ENCODE data around the gene PLEKHH1. TPM values are rescaled to one million over a fixed set of nuclear protein-coding genes. Genes with fewer than 3 reads are reported as not detected.

PLEKHH1 gene
- total and polyA plus RNA-seq, 2 of the 8 experiments (the other 6 are each of a cell fraction or from before 2014, with no cell fraction given) = 28.3 to 33.3 TPM

DNA sequence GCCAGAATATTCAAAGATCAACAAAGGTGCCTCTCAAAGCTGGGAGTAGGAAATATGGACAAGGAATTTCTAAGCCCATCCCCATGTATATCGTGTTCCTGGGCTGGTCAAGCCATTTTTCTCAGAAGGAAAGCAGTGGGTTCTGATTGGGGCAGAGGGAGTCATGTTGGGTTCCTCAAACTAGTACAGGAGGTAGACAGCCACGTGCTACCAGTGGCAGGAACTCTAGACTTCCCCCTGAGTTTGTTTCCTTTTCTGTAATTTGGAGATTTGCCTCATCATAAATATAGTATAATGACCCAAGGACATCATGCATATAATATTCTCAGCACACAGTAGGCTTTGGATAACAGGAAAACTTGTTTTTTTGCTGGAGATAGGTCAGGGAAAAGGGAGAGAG, 16.4 kb upstream of the PLEKHH1 start:
- 70% methylated on average over 2 of the region's 2 CpGs; no CpG with 5 or more reads in 1 of the 2 experiments for WGBS, 2 experiments (ENCODE audit: extremely low coverage in 1 of 2, insufficient coverage in 1 of 2, insufficient read length in 1 of 2, insufficient replicate concordance in 2 of 2, low coverage in 1 of 2, low lambda C conversion rate in 2 of 2, missing lambda C conversion rate in 1 of 2)
- Histone ChIP-seq H3K9ac (replicated peaks in 1 of 4; ENCODE audit: extremely low read depth in 1 of 4, low read depth in 3 of 4, low read length in 3 of 4) (no peak overlapping the region), H4K91ac (replicated peaks; ENCODE audit: insufficient read length, low read length) (no peak overlapping the region), H3K56ac (replicated peaks; ENCODE audit: insufficient read length, low read depth, low read length) (no peak overlapping the region), H2BK20ac (ENCODE audit: low read length) (no peak overlapping the region), H3K79me2 (ENCODE audit: control insufficient read depth in 1 of 2, insufficient read depth in 2 of 2, low read length in 2 of 2) (no peaks in the 10 kb centered on the region), H3K14ac (ENCODE audit: insufficient read length) (no peak overlapping the region), H4K8ac (ENCODE audit: extremely low read depth, insufficient read depth, low read length) (peak overlapping the region; percentile 80; the same call in 1 of the 2 replicates), H3K36me3 (ENCODE audit: control insufficient read depth in 2 of 4, insufficient read depth in 4 of 4, low read length in 3 of 4) (no peaks in the 10 kb centered on the region), H3K23ac (ENCODE audit: insufficient read length) (no peak overlapping the region), H4K5ac (ENCODE audit: insufficient read length, low read depth, low read length) (no peak overlapping the region), H3K27me3 (replicated peaks in 1 of 4; ENCODE audit: control insufficient read depth in 3 of 4, extremely low read depth in 1 of 4, insufficient read depth in 3 of 4, low read length in 3 of 4) (peaks cover 7 to 46% (median 32%) of the 10 kb centered on the region in 4 experiments), H3K4me3 (ENCODE audit: extremely low read depth in 1 of 4, insufficient read depth in 2 of 4, low read depth in 3 of 4, low read length in 4 of 4) (no peak overlapping the region), H2BK5ac (ENCODE audit: low read depth, low read length) (no peak overlapping the region), H3K4me1 (replicated peaks in 1 of 4; ENCODE audit: control insufficient read depth in 3 of 4, insufficient read depth in 4 of 4, low read length in 3 of 4) (peaks cover 2 to 8% (median 3%) of the 10 kb centered on the region in 4 experiments; a peak in 4 of 7 replicates), H2BK15ac (ENCODE audit: low read length) (no peak overlapping the region), H3K4me2 (ENCODE audit: insufficient read depth in 1 of 2, low read depth in 2 of 2, low read length in 2 of 2) (no peak overlapping the region), H3K4ac (replicated peaks; ENCODE audit: insufficient read length, low read depth, low read length) (peak overlapping the region; percentile 73), H2BK12ac (ENCODE audit: low read depth, low read length) (no peak overlapping the region), H3K27ac (ENCODE audit: low read depth, low read length) (no peak overlapping the region), H3K9me3 (ENCODE audit: insufficient read depth in 2 of 2, low read depth in 1 of 2, low read length in 1 of 2) (no peaks in the 10 kb centered on the region), H3K18ac (ENCODE audit: extremely low read depth, low read length) (no peak overlapping the region), H4K20me1 (replicated peaks in 1 of 2; ENCODE audit: control insufficient read depth in 1 of 2, insufficient read depth in 2 of 2, low read length in 2 of 2) (peaks cover 0 to 2% of the 10 kb centered on the region in 2 experiments), H3K23me2 (ENCODE audit: low read depth, low read length) (peaks cover 4% of the 10 kb centered on the region; the same call in 1 of the 2 replicates), H2BK120ac (replicated peaks; ENCODE audit: low read depth, low read length) (no peak overlapping the region), H3K79me1 (ENCODE audit: low read depth, low read length) (no peaks in the 10 kb centered on the region), H2AK5ac (ENCODE audit: low read depth, low read length) (no peak overlapping the region), H2AFZ (ENCODE audit: low read length) (no peak overlapping the region)
- ChIA-PET CTCF (ENCODE audit: partially characterized antibody) (interaction anchor here (0.7 to 43.6 kb wide), 13 partner anchors 9 to 96 kb away, joined by 3 to 924 read pairs (median 3); partner anchors contain the start of gene PIGH), POLR2A (ENCODE audit: partially characterized antibody) (interaction anchor here (6.2 kb wide), 1 partner anchor 16 kb away, joined by 29 read pairs; the partner anchor contains the start of gene PLEKHH1)
- DNase-seq (ENCODE audit: low read depth in 1 of 2, low spot score in 2 of 2) (no peak), FAIRE-seq (no peak)
- TF ChIP-seq GTF2F1 (IDR thresholded peaks at IDR 0.05; ENCODE audit: borderline replicate concordance, low read depth, low read length) (no peak), TCF12 (IDR thresholded peaks at IDR 0.05; ENCODE audit: low read depth, low read length) (no peak), SP4 (IDR thresholded peaks at IDR 0.05; ENCODE audit: low read length) (no peak), TEAD4 (IDR thresholded peaks at IDR 0.05; ENCODE audit: low read depth, low read length) (no peak), POU5F1 (IDR thresholded peaks at IDR 0.05; ENCODE audit: low read depth, low read length) (no peak), BACH1 (IDR thresholded peaks at IDR 0.05; ENCODE audit: low read length) (no peak), EGR1 (IDR thresholded peaks at IDR 0.05; ENCODE audit: borderline replicate concordance, low read depth, low read length) (no peak), JUN (IDR thresholded peaks at IDR 0.05; ENCODE audit: low read depth, low read length) (no peak), RXRA (IDR thresholded peaks at IDR 0.05; ENCODE audit: insufficient read depth, low read depth, low read length) (no peak), POLR2A (IDR thresholded peaks at IDR 0.05; ENCODE audit: control extremely low read depth in 1 of 2, low read depth in 2 of 2, low read length in 2 of 2) (no peak), MAFK (IDR thresholded peaks at IDR 0.05; ENCODE audit: low read depth, low read length) (no peak)
- TF ChIP-seq, protein P1, sequence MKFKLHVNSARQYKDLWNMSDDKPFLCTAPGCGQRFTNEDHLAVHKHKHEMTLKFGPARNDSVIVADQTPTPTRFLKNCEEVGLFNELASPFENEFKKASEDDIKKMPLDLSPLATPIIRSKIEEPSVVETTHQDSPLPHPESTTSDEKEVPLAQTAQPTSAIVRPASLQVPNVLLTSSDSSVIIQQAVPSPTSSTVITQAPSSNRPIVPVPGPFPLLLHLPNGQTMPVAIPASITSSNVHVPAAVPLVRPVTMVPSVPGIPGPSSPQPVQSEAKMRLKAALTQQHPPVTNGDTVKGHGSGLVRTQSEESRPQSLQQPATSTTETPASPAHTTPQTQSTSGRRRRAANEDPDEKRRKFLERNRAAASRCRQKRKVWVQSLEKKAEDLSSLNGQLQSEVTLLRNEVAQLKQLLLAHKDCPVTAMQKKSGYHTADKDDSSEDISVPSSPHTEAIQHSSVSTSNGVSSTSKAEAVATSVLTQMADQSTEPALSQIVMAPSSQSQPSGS (IDR thresholded peaks at IDR 0.05; ENCODE audit: low read length) = no peak
- TF ChIP-seq, protein P2, sequence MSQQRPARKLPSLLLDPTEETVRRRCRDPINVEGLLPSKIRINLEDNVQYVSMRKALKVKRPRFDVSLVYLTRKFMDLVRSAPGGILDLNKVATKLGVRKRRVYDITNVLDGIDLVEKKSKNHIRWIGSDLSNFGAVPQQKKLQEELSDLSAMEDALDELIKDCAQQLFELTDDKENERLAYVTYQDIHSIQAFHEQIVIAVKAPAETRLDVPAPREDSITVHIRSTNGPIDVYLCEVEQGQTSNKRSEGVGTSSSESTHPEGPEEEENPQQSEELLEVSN (IDR thresholded peaks at IDR 0.05) = no peak
